Stomach (tissue), 4 donors: Measurements from ENCODE around the gene FGR.

Experiments
- CTCF ChIP-seq, 7 experiments: fragments of 450-650 bp in 4 of 7; fragments of 200-600 bp in 3 of 7; sonication (generic) in 3 of 7; IDR thresholded peaks; one replicate each; pipeline ENCODE4 v1.5.1; 2016 to 2019; ENCODE audit warnings: antibody characterized with exemption in 7 of 7, control low read depth in 2 of 7, mild to moderate bottlenecking in 1 of 7
- EP300 ChIP-seq: sonication (generic); formaldehyde crosslinking; IDR thresholded peaks from one replicate; pipeline ENCODE4 v1.6.1; 2017; ENCODE audit warnings: antibody characterized with exemption
- POLR2A ChIP-seq, 4 donors: fragments of 450-650 bp; IDR thresholded peaks; one replicate each; pipeline ENCODE4 v1.6.1; 2016; ENCODE audit warnings: antibody characterized with exemption in 4 of 4, control low read depth in 2 of 4, mild to moderate bottlenecking in 1 of 4, moderate library complexity in 1 of 4

GRCh38 chr1:27665016-27665651 lies 30.1 kb upstream of the FGR start:
- TF ChIP-seq CTCF (IDR thresholded peaks at IDR 0.05) (no peak), POLR2A (IDR thresholded peaks at IDR 0.05) (no peak), EP300 (no peak)
